Testis (tissue), 2 donors: ENCODE results near the gene PLCD4.

Source experiments
- POLR2A ChIP-seq: fragments of 450-650 bp; IDR thresholded peaks from one replicate; pipeline ENCODE4 v1.6.1; 2017; ENCODE audit warnings: antibody characterized with exemption, mild to moderate bottlenecking, moderate library complexity
- TF ChIP-seq, protein P1 (sequence below), 3 experiments: fragments of 450-650 bp in 2 of 3; fragments of 200-600 bp in 1 of 3; sonication (generic) in 1 of 3; IDR thresholded peaks; one replicate each; pipeline ENCODE4 v1.5.1; 2016 to 2019; ENCODE audit warnings: antibody characterized with exemption in 3 of 3, mild to moderate bottlenecking in 2 of 3, moderate library complexity in 1 of 3

DNA sequence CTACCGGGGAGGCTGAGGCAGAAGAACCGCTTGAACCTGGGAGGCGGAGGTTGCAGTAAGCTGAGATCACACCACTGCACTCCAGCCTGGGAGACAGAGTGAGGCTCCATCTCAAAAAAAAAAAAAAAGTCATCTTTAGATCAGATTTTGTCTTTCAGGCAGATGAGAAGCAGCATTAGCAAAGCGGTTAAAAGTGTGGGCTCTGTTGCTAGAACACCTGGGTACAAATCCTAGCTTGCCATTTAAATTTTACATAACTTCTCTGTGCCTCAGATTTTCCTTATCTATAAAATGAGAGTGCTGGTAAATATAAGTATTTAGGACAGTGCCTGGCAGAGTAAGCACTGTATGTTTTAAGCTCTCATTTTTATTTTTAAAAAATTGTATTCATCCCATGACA, 30.8 kb upstream of the PLCD4 start:
- TF ChIP-seq, protein P1, sequence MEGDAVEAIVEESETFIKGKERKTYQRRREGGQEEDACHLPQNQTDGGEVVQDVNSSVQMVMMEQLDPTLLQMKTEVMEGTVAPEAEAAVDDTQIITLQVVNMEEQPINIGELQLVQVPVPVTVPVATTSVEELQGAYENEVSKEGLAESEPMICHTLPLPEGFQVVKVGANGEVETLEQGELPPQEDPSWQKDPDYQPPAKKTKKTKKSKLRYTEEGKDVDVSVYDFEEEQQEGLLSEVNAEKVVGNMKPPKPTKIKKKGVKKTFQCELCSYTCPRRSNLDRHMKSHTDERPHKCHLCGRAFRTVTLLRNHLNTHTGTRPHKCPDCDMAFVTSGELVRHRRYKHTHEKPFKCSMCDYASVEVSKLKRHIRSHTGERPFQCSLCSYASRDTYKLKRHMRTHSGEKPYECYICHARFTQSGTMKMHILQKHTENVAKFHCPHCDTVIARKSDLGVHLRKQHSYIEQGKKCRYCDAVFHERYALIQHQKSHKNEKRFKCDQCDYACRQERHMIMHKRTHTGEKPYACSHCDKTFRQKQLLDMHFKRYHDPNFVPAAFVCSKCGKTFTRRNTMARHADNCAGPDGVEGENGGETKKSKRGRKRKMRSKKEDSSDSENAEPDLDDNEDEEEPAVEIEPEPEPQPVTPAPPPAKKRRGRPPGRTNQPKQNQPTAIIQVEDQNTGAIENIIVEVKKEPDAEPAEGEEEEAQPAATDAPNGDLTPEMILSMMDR (IDR thresholded peaks at IDR 0.05), result no peak
- no peak for TF ChIP-seq POLR2A
